PC-3 (cell line): ENCODE measurements around the gene PSMB7. TPM values are rescaled to one million over a fixed set of nuclear protein-coding genes. Genes with fewer than 3 reads are reported as not detected.

Experiments
- ATAC-seq: fragments of 200-7000 bp; cut with Tn5 transposase; 2 replicates; pipeline ENCODE4 v1.9.1; 2020; ENCODE audit warnings: mild to moderate bottlenecking, moderate library complexity
- BruUV-seq: library from RNA; stranded (reverse); fragments of 400-500 nt; replicated peaks from 2 replicates; lab custom pipeline; 2021; lab: Mats Ljungman, UMichigan
- CTCF ChIA-PET: fragments of 300-600 bp; sonication (Branson Sonifier 250); formaldehyde crosslinking; loops from one replicate; lab custom pipeline; 2022; ENCODE audit warnings: antibody characterized with exemption; lab: Charles Lee
- POLR2A ChIA-PET: fragments of 300-600 bp; sonication (Branson Sonifier 250); formaldehyde crosslinking; loops from one replicate; lab custom pipeline; 2022; ENCODE audit warnings: antibody characterized with exemption; ENCODE audit not compliant: unreplicated experiment; lab: Charles Lee
- DNase-seq: peaks from one replicate; pipeline ENCODE4 v3.0.0-alpha.2; 2015
- H2AFZ ChIP-seq: fragments of 300-600 bp; sonication (generic); 2 replicates; pipeline ENCODE4 v1.6.0; 2016; ENCODE audit warnings: antibody characterized with exemption, low read length
- H3F3A ChIP-seq: fragments of 300-600 bp; sonication (generic); one replicate; pipeline ENCODE4 v1.6.0; 2017; ENCODE audit warnings: antibody characterized with exemption, low read length, control low read depth, mild to moderate bottlenecking; ENCODE audit not compliant: unreplicated experiment
- H3K27ac ChIP-seq: fragments of 300-600 bp; sonication (generic); 2 replicates; pipeline ENCODE4 v1.5.1; 2016; ENCODE audit warnings: mild to moderate bottlenecking, low read length
- H3K27me3 ChIP-seq: fragments of 300-600 bp; sonication (generic); 2 replicates; pipeline ENCODE4 v1.6.1; 2016; ENCODE audit warnings: low read length, mixed read lengths
- H3K36me3 ChIP-seq: fragments of 300-600 bp; sonication (generic); 2 replicates; pipeline ENCODE4 v1.6.1; 2016; ENCODE audit warnings: low read depth, mixed run types, low read length, mixed read lengths
- H3K4me1 ChIP-seq: fragments of 300-600 bp; sonication (generic); 2 replicates; pipeline ENCODE4 v1.5.1; 2016; ENCODE audit warnings: low read length; ENCODE audit not compliant: insufficient read depth
- H3K4me2 ChIP-seq: fragments of 300-600 bp; sonication (generic); 2 replicates; pipeline ENCODE4 v1.6.0; 2016; ENCODE audit warnings: low read length
- H3K4me3 ChIP-seq: fragments of 300-600 bp; sonication (generic); 2 replicates; pipeline ENCODE4 v1.5.1; 2016; ENCODE audit warnings: mild to moderate bottlenecking, low read length, mixed read lengths
- H3K79me2 ChIP-seq: fragments of 300-600 bp; sonication (generic); 2 replicates; pipeline ENCODE4 v1.6.1; 2017; ENCODE audit warnings: low read length, mixed read lengths
- H3K9ac ChIP-seq: fragments of 300-600 bp; sonication (generic); 2 replicates; pipeline ENCODE4 v1.6.0; 2016; ENCODE audit warnings: mild to moderate bottlenecking, low read length
- H3K9me2 ChIP-seq: fragments of 300-600 bp; sonication (generic); replicated peaks from 2 replicates; pipeline ENCODE4 v1.6.1; 2016; ENCODE audit warnings: mixed run types, low read length, mixed read lengths
- H3K9me3 ChIP-seq: fragments of 300-600 bp; sonication (generic); 2 replicates; pipeline ENCODE4 v1.6.1; 2016; ENCODE audit warnings: low read length, mixed read lengths
- H4K20me1 ChIP-seq: fragments of 300-600 bp; sonication (generic); 2 replicates; pipeline ENCODE4 v1.6.1; 2016; ENCODE audit warnings: low read length, mixed read lengths
- CTCF ChIP-seq: fragments of 300-600 bp; sonication (generic); conservative IDR thresholded peaks from 2 replicates; pipeline ENCODE4 v1.5.1; 2017; ENCODE audit warnings: antibody characterized with exemption, low read depth, mild to moderate bottlenecking, low read length
- EZH2 ChIP-seq: fragments of 300-600 bp; sonication (generic); IDR thresholded peaks from one replicate; pipeline ENCODE4 v1.6.1; 2017; ENCODE audit warnings: antibody characterized with exemption, mild to moderate bottlenecking, low read length; ENCODE audit not compliant: unreplicated experiment
- EZH2phosphoT487 ChIP-seq: fragments of 300-600 bp; sonication (generic); IDR thresholded peaks from 2 replicates; pipeline ENCODE4 v1.6.1; 2018; ENCODE audit warnings: mild to moderate bottlenecking, antibody characterized with exemption, low read length, borderline replicate concordance
- intact Hi-C: fragments of 100-400 bp; cut with micrococcal nuclease; formaldehyde crosslinking; loops from 2 replicates; pipeline ENCODE4 v1.9.0; 2023
- total RNA-seq: library from RNA; depleted of rRNA; stranded (reverse); fragments of >200 nt; gene quantifications from 2 replicates; pipeline ENCODE4 v1.2.3, GENCODE V29; 2014

Gene PSMB7
- total RNA-seq, 1 experiment from 2014 or later = 372 TPM

- H3F3A ChIP-seq = no peaks in the 10 kb centered on the region
- H2AFZ ChIP-seq = no peak overlapping the region
- no peaks in the 10 kb centered on the region for H3K9me3 ChIP-seq
- intact Hi-C loops = no loop called here
- ChIA-PET POLR2A (no interaction called here), CTCF (no interaction called here)
- H3K27ac ChIP-seq = no peak overlapping the region
- H3K36me3 ChIP-seq = no peaks in the 10 kb centered on the region
- H3K79me2 ChIP-seq = no peaks in the 10 kb centered on the region
- no peak overlapping the region for H3K4me2 ChIP-seq
- H3K9ac ChIP-seq = no peak overlapping the region
- ATAC-seq = no peak
- DNase-seq = no peak
- H3K27me3 ChIP-seq = no peaks in the 10 kb centered on the region
- H3K4me1 ChIP-seq = no peaks in the 10 kb centered on the region
- no peak overlapping the region for H3K4me3 ChIP-seq
- TF ChIP-seq EZH2 (no peak), CTCF (no peak), EZH2phosphoT487 (no peak)
- BruUV-seq = no TSS peak
- no peaks in the 10 kb centered on the region for H4K20me1 ChIP-seq
- H3K9me2 ChIP-seq = no peaks in the 10 kb centered on the region
Measured at GRCh38 chr9:124452326-124452725, 37.1 kb upstream of the PSMB7 start.

- Histone ChIP-seq H4K20me1 (no peaks in the 10 kb centered on the region), H3K9me3 (no peaks in the 10 kb centered on the region), H3K9ac (no peak overlapping the region), H3K36me3 (no peaks in the 10 kb centered on the region), H3K9me2 (no peaks in the 10 kb centered on the region), H3K27ac (no peak overlapping the region), H3K79me2 (no peaks in the 10 kb centered on the region), H3F3A (no peaks in the 10 kb centered on the region), H3K4me1 (no peaks in the 10 kb centered on the region), H3K27me3 (no peaks in the 10 kb centered on the region), H3K4me3 (no peak overlapping the region), H2AFZ (no peak overlapping the region), H3K4me2 (no peak overlapping the region)
- no peak for DNase-seq
- no peak for TF ChIP-seq EZH2
- TF ChIP-seq CTCF = no peak
- no peak for TF ChIP-seq EZH2phosphoT487
- intact Hi-C loops = no loop called here
- CTCF ChIA-PET = no interaction called here
- no TSS peak for BruUV-seq
- ATAC-seq = no peak
- POLR2A ChIA-PET = no interaction called here
Measured at GRCh38 chr9:124450931-124451661, 35.9 kb upstream of the PSMB7 start.

- ATAC-seq (no peak), DNase-seq (peak; percentile 20)
- no peak within 1 kb of the TSS for H3K4me2 ChIP-seq
- H4K20me1 ChIP-seq = no peaks in the 10 kb centered on the region
- H2AFZ ChIP-seq = no peak within 1 kb of the TSS
- no peaks in the 10 kb centered on the region for H3K4me1 ChIP-seq
- H3K4me3 ChIP-seq = no peak within 1 kb of the TSS
- no peaks in the 10 kb centered on the region for H3K9me3 ChIP-seq
- H3K27ac ChIP-seq = no peak within 1 kb of the TSS
- intact Hi-C loops = no loop called here
- no peaks in the 10 kb centered on the region for H3K27me3 ChIP-seq
- H3K36me3 ChIP-seq = no peaks in the 10 kb centered on the region
- no peak within 1 kb of the TSS for H3K9ac ChIP-seq
- POLR2A ChIA-PET = no interaction called here
- no peaks in the 10 kb centered on the region for H3K9me2 ChIP-seq
- H3K79me2 ChIP-seq = no peaks in the 10 kb centered on the region
- CTCF ChIA-PET = no interaction called here
- no TSS peak for BruUV-seq
- TF ChIP-seq EZH2phosphoT487 (no peak), CTCF (no peak), EZH2 (no peak)
- H3F3A ChIP-seq = no peaks in the 10 kb centered on the region
Measured at GRCh38 chr9:124450241-124450924, 35.1 kb upstream of the PSMB7 start, which contains the start of gene ADGRD2. TSS of gene ADGRD2 (plus strand) at chr9:124450451. CDS start at chr9:124451667, 1,216 bp downstream.
